Stimulated activated CD8-positive, alpha-beta memory T cell treated with anti-CD3 and anti-CD28 coated beads, Interleukin-12 subunit alpha, Interleukin-12 subunit beta, amount 100 ng/mL, for 24 hours (primary cell): Measurements from ENCODE around the gene RAI14.

Experiments
- DNase-seq: peaks from one replicate; pipeline ENCODE4 v3.0.0-alpha.2; 2020; ENCODE audit errors: extremely low read depth

The RAI14 gene

GRCh38 chr5:34656001-34656699 lies at the start of gene RAI14:
TSS of gene RAI14 (plus strand) at chr5:34656328. CDS start at chr5:34686920, 30,592 bp downstream.
- DNase-seq, result no peak

GRCh38 chr5:34608368-34608767 lies 47.8 kb upstream of the RAI14 start:
- no peak for DNase-seq

GRCh38 chr5:34608859-34609648 lies 47.1 kb upstream of the RAI14 start:
- DNase-seq, result no peak

- DNase-seq, result no peak
Observed at GRCh38 chr5:34609951-34610441, 46.1 kb upstream of the RAI14 start.

- DNase-seq, result no peak
Observed at GRCh38 chr5:34610546-34610945, 45.6 kb upstream of the RAI14 start.

GRCh38 chr5:34611464-34612415 lies 44.4 kb upstream of the RAI14 start:
- DNase-seq, result no peak

- no peak for DNase-seq
Observed at GRCh38 chr5:34616651-34617050, 39.5 kb upstream of the RAI14 start.

DNA sequence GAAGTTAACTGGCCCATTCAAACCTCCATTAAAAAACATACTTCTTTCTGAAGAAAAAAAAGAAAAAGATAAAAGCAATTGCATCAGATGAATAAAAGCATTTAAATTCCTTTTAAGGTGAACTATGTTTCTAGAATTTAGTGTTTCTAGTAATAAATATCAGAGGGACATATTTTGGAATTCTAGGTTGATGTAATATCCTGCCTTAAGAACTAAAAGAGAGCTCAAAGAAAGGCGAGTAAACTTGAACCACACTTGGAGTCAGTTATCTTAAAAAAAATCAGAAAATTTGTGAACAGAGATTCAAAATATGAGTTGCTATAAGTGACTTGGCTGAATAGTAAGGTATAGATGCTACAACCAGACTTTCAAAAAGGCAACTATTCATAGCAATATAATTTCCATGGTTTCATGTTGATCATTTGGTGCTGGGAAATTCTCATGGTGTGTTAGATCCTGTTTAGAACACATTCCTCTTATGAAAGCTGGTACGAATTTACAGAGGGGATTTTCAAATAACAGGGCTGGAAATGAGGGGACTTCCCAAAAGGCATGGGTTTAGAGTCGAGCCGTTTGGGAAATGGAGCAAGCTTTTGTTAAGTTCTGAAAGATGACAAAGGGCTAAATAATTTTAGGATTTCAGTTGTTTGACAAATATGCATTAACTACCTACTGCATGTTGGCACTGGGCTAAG lies 37.6 kb upstream of the RAI14 start:
- no peak for DNase-seq

- DNase-seq, result no peak
Observed at GRCh38 chr5:34620185-34620584, 35.9 kb upstream of the RAI14 start.

GRCh38 chr5:34621277-34622097 lies 34.6 kb upstream of the RAI14 start:
- DNase-seq, result no peak

DNA sequence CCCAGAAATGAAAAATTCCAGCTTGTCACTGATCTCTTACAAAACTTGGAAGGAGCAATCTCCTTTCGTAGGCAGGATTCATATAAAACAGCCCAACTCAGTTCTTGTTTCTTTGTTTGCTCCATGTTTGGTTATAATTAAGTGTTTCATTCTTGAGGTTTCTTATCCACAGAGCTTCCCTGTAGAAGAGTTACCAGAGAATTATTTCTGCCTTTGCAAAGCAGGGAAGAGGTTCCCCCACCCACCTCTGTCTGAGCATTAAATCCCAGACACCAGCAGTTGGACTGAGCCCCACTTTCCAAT lies 34.1 kb upstream of the RAI14 start:
- no peak for DNase-seq

DNA sequence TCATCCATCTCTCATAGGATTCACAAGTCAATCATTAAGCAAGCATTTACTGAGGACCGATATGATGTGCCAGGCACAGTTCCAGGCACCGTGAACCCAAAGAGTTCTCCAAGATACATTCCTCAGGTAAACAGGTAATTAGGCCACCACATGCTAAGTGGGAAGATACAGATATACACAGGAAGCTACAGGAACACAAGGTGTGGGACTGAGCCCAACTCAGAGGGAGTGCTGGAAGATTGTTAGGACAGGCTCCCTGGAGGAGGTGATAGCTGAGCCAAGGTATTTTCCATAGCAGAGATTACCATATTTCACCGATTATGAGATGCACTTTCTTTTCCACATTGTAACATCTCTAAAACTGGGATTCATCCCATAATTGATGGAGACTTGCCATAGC lies 31.4 kb upstream of the RAI14 start:
- no peak for DNase-seq

DNA sequence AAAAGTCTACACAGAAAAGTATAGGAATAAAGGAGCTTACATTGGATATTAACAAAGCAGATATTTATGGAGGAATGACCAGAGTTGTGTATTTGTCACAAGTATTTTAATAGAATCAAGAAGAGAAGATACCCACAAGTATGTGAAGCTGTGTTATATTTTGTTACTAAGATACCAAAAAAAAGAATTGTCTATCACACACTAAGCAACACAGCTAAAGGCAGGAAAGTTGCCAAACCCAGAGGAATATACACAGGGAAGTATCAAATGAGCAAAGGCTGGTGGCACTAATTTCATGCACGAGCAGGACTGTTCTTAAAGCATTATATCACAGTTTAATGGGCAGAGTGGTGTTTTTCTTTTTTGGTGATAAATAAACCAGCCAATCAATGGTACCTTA lies 30.9 kb upstream of the RAI14 start:
- no peak for DNase-seq

DNA sequence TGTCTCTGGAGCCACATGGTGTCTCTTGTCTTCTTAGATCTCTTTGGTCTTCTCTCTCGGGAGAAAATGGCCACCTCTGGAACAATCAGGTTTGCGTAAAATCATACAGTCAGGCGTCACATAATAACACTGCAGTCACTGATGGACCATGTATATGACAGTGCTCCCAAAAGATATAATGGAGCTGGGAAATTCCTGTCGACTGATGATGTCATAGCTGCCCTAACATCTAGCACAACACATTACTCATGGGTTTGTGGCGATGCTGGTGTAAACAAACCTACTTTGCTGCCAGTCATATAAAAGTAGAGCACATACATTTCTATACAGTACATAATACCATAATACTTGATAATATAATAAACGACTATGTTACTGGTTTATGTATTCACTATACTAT lies 30.1 kb upstream of the RAI14 start:
- DNase-seq, result no peak

DNA sequence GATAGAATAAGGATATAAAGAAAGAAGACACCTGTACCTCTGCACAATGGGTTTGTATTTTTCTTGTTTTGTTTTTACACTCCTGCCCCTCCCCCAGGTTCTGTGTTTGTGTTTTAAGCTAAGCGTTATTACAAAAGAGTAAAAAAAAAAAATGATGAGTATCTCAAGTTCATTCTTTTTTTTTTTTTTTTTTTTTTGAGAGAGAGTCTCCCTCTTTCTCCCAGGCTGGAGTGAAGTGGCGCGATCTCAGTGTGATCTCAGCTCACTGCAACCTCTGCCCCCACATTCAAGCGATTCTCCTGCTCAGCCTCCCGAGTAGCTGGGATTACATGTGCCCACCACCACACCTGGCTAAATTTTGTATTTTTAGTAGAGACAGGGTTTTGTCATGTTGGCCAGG lies 29.4 kb upstream of the RAI14 start:
- no peak for DNase-seq

- no peak for DNase-seq
Observed at GRCh38 chr5:34627794-34628193, 28.3 kb upstream of the RAI14 start.

DNA sequence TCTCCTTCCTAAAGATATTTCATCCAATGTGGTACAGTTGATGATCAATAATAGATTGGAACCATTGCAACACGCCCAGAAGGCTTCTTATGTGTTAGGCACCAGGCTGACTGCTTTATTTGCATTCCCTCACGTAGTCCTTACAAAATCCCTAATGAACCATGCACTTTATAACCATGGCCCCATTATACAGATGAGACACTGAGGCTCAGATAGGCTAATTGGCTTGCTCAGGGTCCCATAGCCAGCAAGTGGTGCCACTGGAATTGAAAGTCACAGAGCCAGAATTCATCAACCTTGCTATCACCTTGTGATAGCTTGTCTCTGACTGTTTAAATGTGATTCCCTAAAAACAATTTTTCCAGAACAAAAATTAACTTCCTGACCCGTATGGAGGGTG lies 27.8 kb upstream of the RAI14 start:
- no peak for DNase-seq

- DNase-seq, result no peak
Observed at GRCh38 chr5:34630596-34630995, 25.5 kb upstream of the RAI14 start.

DNA sequence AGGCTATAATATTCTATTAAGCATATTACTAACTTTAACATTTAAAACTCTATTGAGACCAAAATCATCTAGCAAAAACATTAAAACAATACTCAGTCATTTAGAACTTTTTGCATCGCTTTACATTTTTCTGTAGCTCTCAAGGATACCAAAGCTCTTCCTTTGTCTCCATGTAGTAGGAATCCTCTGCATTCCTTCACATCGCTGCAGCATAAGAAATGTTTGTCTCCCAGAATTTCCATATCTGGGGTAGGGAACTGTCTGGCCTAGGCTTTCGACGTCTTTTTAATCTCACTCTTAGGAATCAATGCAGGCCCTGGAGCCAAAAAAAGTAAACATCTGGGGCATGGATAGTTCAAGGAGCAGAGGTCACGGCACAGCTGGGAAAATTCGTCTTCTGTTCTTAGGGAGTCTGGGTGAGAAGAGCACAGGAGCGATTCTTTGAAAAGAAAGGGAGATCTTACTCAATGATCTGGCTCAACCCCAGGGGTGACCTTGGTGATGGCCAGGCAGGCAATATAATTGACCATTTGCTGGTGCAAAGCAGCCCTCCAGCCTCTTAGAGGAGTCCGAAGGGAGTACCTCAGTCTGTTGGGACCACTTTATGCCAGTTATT lies 23.2 kb upstream of the RAI14 start:
- no peak for DNase-seq
